ENCODE results near the gene ASPG. TPM values are rescaled to one million over a fixed set of nuclear protein-coding genes. Genes with fewer than 3 reads are reported as not detected.

ASPG gene
- polyA plus RNA-seq, 1 donor from 2014 or later, result 0.16 TPM

DNA sequence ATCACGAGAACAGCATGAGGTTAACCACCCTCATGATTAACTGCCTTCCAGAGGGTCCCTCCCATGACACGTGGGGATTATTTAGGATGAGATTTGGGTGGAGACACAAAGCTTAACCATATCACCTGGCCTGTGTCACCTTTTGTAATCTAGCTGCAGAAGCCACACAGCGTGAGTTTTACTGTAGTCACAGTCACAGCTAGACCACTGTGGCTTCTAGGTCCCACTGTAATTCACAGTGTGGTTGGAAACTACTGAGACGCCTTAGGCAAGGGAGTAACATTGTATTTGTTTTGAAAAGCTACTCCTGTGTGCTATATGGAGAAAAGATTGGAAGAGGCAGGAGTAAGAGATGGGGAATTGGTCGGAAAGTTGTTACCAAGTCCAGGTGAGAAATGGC, 46.3 kb upstream of the ASPG start:
- H4K20me1 ChIP-seq (ENCODE audit: insufficient read depth), result no peaks in the 10 kb centered on the region
- H3K9ac ChIP-seq (ENCODE audit: low read length), result no peak overlapping the region
- no peaks in the 10 kb centered on the region for H3K79me2 ChIP-seq (replicated peaks; ENCODE audit: insufficient read depth, low read length)
- H3K4me2 ChIP-seq (ENCODE audit: low read length), result no peak overlapping the region
- TF ChIP-seq SMC3 (conservative IDR thresholded peaks at IDR 0.05; ENCODE audit: poor library complexity), result no peak
- no peaks in the 10 kb centered on the region for H3F3A ChIP-seq (ENCODE audit: insufficient read depth, low read length, poor library complexity, severe bottlenecking)
- no peaks in the 10 kb centered on the region for H3K9me2 ChIP-seq (ENCODE audit: insufficient read depth, low read length)
- H3K4me3 ChIP-seq (ENCODE audit: low read length), result no peak overlapping the region
- no peak overlapping the region for H2AFZ ChIP-seq (ENCODE audit: low read depth, low read length)
- H3K36me3 ChIP-seq (ENCODE audit: insufficient read depth, low read length), result no peaks in the 10 kb centered on the region
- H3K9me3 ChIP-seq (ENCODE audit: low read length), result no peaks in the 10 kb centered on the region
- no peak overlapping the region for H3K27ac ChIP-seq (ENCODE audit: low read length)
- no peaks in the 10 kb centered on the region for H3K27me3 ChIP-seq (ENCODE audit: insufficient read depth, low read depth, low read length)

DNA sequence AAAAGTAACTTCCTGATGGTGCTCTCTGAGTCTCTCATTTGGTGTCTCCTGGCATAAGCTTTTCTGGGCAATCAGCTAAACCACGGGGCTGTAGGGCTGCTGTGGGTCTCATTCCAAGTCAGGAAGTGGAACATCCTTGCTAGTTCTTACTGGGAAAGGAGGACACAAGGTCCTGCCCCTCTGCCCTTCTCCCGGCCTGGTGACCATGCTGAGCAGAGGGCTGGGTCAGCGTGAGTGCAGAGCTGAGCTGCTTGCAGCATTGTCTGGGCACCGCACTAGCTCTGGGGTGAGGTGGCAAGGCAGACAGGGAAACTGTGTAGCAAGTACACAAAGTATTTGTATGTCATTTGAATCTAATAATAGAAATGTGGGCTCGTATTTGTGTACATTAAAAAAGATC, 45.0 kb upstream of the ASPG start:
- H3K4me3 ChIP-seq (ENCODE audit: low read length), result no peak overlapping the region
- H3K4me2 ChIP-seq (ENCODE audit: low read length), result no peak overlapping the region
- H3K36me3 ChIP-seq (ENCODE audit: insufficient read depth, low read length), result no peaks in the 10 kb centered on the region
- TF ChIP-seq EP300 (conservative IDR thresholded peaks at IDR 0.05; ENCODE audit: poor library complexity, severe bottlenecking) (no peak), POLR2AphosphoS5 (IDR thresholded peaks at IDR 0.05) (no peak)
- TF ChIP-seq, protein P1, sequence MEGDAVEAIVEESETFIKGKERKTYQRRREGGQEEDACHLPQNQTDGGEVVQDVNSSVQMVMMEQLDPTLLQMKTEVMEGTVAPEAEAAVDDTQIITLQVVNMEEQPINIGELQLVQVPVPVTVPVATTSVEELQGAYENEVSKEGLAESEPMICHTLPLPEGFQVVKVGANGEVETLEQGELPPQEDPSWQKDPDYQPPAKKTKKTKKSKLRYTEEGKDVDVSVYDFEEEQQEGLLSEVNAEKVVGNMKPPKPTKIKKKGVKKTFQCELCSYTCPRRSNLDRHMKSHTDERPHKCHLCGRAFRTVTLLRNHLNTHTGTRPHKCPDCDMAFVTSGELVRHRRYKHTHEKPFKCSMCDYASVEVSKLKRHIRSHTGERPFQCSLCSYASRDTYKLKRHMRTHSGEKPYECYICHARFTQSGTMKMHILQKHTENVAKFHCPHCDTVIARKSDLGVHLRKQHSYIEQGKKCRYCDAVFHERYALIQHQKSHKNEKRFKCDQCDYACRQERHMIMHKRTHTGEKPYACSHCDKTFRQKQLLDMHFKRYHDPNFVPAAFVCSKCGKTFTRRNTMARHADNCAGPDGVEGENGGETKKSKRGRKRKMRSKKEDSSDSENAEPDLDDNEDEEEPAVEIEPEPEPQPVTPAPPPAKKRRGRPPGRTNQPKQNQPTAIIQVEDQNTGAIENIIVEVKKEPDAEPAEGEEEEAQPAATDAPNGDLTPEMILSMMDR (IDR thresholded peaks at IDR 0.05; ENCODE audit: poor library complexity, severe bottlenecking), result no peak
- TF ChIP-seq, protein P2, sequence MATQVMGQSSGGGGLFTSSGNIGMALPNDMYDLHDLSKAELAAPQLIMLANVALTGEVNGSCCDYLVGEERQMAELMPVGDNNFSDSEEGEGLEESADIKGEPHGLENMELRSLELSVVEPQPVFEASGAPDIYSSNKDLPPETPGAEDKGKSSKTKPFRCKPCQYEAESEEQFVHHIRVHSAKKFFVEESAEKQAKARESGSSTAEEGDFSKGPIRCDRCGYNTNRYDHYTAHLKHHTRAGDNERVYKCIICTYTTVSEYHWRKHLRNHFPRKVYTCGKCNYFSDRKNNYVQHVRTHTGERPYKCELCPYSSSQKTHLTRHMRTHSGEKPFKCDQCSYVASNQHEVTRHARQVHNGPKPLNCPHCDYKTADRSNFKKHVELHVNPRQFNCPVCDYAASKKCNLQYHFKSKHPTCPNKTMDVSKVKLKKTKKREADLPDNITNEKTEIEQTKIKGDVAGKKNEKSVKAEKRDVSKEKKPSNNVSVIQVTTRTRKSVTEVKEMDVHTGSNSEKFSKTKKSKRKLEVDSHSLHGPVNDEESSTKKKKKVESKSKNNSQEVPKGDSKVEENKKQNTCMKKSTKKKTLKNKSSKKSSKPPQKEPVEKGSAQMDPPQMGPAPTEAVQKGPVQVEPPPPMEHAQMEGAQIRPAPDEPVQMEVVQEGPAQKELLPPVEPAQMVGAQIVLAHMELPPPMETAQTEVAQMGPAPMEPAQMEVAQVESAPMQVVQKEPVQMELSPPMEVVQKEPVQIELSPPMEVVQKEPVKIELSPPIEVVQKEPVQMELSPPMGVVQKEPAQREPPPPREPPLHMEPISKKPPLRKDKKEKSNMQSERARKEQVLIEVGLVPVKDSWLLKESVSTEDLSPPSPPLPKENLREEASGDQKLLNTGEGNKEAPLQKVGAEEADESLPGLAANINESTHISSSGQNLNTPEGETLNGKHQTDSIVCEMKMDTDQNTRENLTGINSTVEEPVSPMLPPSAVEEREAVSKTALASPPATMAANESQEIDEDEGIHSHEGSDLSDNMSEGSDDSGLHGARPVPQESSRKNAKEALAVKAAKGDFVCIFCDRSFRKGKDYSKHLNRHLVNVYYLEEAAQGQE (IDR thresholded peaks at IDR 0.05; ENCODE audit: borderline replicate concordance), result no peak
- no peaks in the 10 kb centered on the region for H3F3A ChIP-seq (ENCODE audit: insufficient read depth, low read length, poor library complexity, severe bottlenecking)
- H3K9me3 ChIP-seq (ENCODE audit: low read length), result no peaks in the 10 kb centered on the region
- H4K20me1 ChIP-seq (ENCODE audit: insufficient read depth), result no peaks in the 10 kb centered on the region
- no peak overlapping the region for H2AFZ ChIP-seq (ENCODE audit: low read depth, low read length)
- H3K79me2 ChIP-seq (replicated peaks; ENCODE audit: insufficient read depth, low read length), result no peaks in the 10 kb centered on the region
- H3K27ac ChIP-seq (ENCODE audit: low read length), result no peak overlapping the region
- H3K9me2 ChIP-seq (ENCODE audit: insufficient read depth, low read length), result no peaks in the 10 kb centered on the region
- no peaks in the 10 kb centered on the region for H3K27me3 ChIP-seq (ENCODE audit: insufficient read depth, low read depth, low read length)
- no peak overlapping the region for H3K9ac ChIP-seq (ENCODE audit: low read length)

DNA sequence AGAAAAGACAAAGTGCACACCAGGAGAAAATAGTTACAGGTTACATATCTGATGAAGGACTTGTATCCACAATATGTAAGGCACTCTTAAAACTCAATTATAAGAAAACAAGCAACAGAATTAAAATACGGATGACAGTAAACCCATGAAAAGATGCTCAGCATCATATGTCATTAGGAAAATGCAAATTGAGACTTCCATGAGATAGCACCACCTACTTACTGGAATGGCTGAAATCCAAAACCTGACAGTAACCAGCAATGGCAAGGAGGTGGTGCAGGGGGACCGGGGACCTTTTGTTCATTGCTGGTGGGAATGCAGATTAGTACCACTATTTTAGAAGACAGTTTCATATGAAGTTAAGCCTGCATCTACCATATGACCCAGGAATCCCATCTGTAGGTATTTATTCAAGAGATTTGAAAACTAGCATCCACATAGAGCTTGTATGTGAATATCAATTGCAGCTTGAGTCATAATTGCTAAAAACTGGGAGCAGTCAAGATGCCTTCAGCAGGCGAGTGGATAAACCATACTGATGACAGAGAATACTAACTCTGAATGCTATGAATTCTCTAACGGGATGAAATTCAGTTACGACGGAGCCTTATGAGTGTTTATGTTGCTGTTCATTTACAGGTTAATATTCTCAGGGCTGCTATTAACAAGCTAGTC, 43.9 kb upstream of the ASPG start:
- no peaks in the 10 kb centered on the region for H3F3A ChIP-seq (ENCODE audit: insufficient read depth, low read length, poor library complexity, severe bottlenecking)
- H3K9me3 ChIP-seq (ENCODE audit: low read length), result no peaks in the 10 kb centered on the region
- H3K79me2 ChIP-seq (replicated peaks; ENCODE audit: insufficient read depth, low read length), result no peaks in the 10 kb centered on the region
- H3K27me3 ChIP-seq (ENCODE audit: insufficient read depth, low read depth, low read length), result no peaks in the 10 kb centered on the region
- H3K36me3 ChIP-seq (ENCODE audit: insufficient read depth, low read length), result no peaks in the 10 kb centered on the region
- H3K9ac ChIP-seq (ENCODE audit: low read length), result no peak overlapping the region
- H3K4me3 ChIP-seq (ENCODE audit: low read length), result no peak overlapping the region
- no peak overlapping the region for H3K4me2 ChIP-seq (ENCODE audit: low read length)
- TF ChIP-seq EP300 (conservative IDR thresholded peaks at IDR 0.05; ENCODE audit: poor library complexity, severe bottlenecking) (no peak), MXI1 (conservative IDR thresholded peaks at IDR 0.05; ENCODE audit: poor library complexity, severe bottlenecking) (no peak), POLR2AphosphoS5 (IDR thresholded peaks at IDR 0.05) (no peak), RAD21 (conservative IDR thresholded peaks at IDR 0.05) (no peak), EZH2 (IDR thresholded peaks at IDR 0.05; ENCODE audit: borderline replicate concordance, insufficient read depth, low read length, poor library complexity, severe bottlenecking) (no peak), SMC3 (conservative IDR thresholded peaks at IDR 0.05; ENCODE audit: poor library complexity) (no peak), TAF1 (IDR thresholded peaks at IDR 0.05; ENCODE audit: low read depth) (no peak)
- TF ChIP-seq, protein P1 (IDR thresholded peaks at IDR 0.05; ENCODE audit: poor library complexity, severe bottlenecking), result no peak
- TF ChIP-seq, protein P2 (IDR thresholded peaks at IDR 0.05; ENCODE audit: borderline replicate concordance), result no peak
- no peaks in the 10 kb centered on the region for H4K20me1 ChIP-seq (ENCODE audit: insufficient read depth)
- H3K9me2 ChIP-seq (ENCODE audit: insufficient read depth, low read length), result no peaks in the 10 kb centered on the region
- H2AFZ ChIP-seq (ENCODE audit: low read depth, low read length), result no peak overlapping the region
- no peak overlapping the region for H3K27ac ChIP-seq (ENCODE audit: low read length)

Measured in neural cell (in vitro differentiated cells).